Mesenchymal stem cell (in vitro differentiated cells and primary cell): ENCODE data around the gene MARS1.

Experiments used
- DNase-seq: peaks from one replicate; pipeline ENCODE4 v3.0.0-alpha.2; 2013
- H2AFZ ChIP-seq: one replicate; pipeline ENCODE4 v1.6.1; 2013; ENCODE audit warnings: low read depth, mild to moderate bottlenecking, control low read depth, inconsistent platforms, low read length, moderate library complexity
- H2AK5ac ChIP-seq: 2 replicates; pipeline ENCODE4 v1.6.1; 2013; ENCODE audit warnings: low read length, moderate library complexity, mild to moderate bottlenecking, inconsistent platforms; ENCODE audit not compliant: severe bottlenecking
- H2BK120ac ChIP-seq: one replicate; pipeline ENCODE4 v1.6.1; 2013; ENCODE audit warnings: low read depth, mild to moderate bottlenecking, inconsistent platforms, low read length, moderate library complexity
- H2BK12ac ChIP-seq, 2 experiments: one replicate each; pipeline ENCODE4 v1.6.1; 2013; ENCODE audit warnings: inconsistent platforms in 2 of 2, low read length in 2 of 2, mild to moderate bottlenecking in 2 of 2, moderate library complexity in 2 of 2, control low read depth in 1 of 2
- H2BK15ac ChIP-seq: one replicate; pipeline ENCODE4 v1.6.1; 2013; ENCODE audit warnings: mild to moderate bottlenecking, low read depth, inconsistent platforms; ENCODE audit not compliant: poor library complexity, severe bottlenecking
- H2BK5ac ChIP-seq: 2 replicates; pipeline ENCODE4 v1.6.1; 2013; ENCODE audit warnings: low read depth, mild to moderate bottlenecking, low read length, control low read depth, inconsistent platforms; ENCODE audit not compliant: poor library complexity, severe bottlenecking
- H3K14ac ChIP-seq, 2 experiments: one replicate each; pipeline ENCODE4 v1.6.1; 2013; ENCODE audit warnings: inconsistent platforms in 2 of 2, low read length in 2 of 2, control low read depth in 1 of 2, mild to moderate bottlenecking in 1 of 2, moderate library complexity in 1 of 2
- H3K18ac ChIP-seq, 2 experiments: one replicate each; pipeline ENCODE4 v1.6.1; 2013; ENCODE audit warnings: inconsistent platforms in 2 of 2, low read length in 2 of 2, control low read depth in 1 of 2, low read depth in 1 of 2, mild to moderate bottlenecking in 1 of 2
- H3K23ac ChIP-seq, 2 experiments: one replicate each; pipeline ENCODE4 v1.6.1; 2013; ENCODE audit warnings: inconsistent platforms in 2 of 2, low read length in 2 of 2, mild to moderate bottlenecking in 2 of 2, moderate library complexity in 2 of 2, control low read depth in 1 of 2
- H3K27ac ChIP-seq: 2 replicates; pipeline ENCODE4 v1.5.1; 2013; ENCODE audit warnings: mild to moderate bottlenecking, moderate library complexity, low read length, control low read depth, inconsistent platforms; ENCODE audit not compliant: poor library complexity, severe bottlenecking
- H3K27me3 ChIP-seq, 2 experiments: 2 replicates each; pipeline versions ENCODE4 v1.6.1 to v1.7.0; 2013; ENCODE audit warnings: low read length in 2 of 2, mild to moderate bottlenecking in 2 of 2, moderate library complexity in 2 of 2, control low read depth in 1 of 2, inconsistent platforms in 1 of 2; ENCODE audit not compliant: control insufficient read depth in 1 of 2, insufficient read depth in 1 of 2
- H3K36me3 ChIP-seq, 2 experiments: 2 replicates each; pipeline versions ENCODE4 v1.6.1 to v1.7.0; 2013; ENCODE audit warnings: low read length in 2 of 2, control low read depth in 1 of 2, inconsistent platforms in 1 of 2, low read depth in 1 of 2, mild to moderate bottlenecking in 1 of 2; ENCODE audit not compliant: insufficient read depth in 2 of 2, control insufficient read depth in 1 of 2
- H3K4ac ChIP-seq, 2 experiments: one replicate each; pipeline ENCODE4 v1.6.1; 2013; ENCODE audit warnings: inconsistent platforms in 2 of 2, low read length in 2 of 2, mild to moderate bottlenecking in 2 of 2, moderate library complexity in 2 of 2, control low read depth in 1 of 2, low read depth in 1 of 2
- H3K4me1 ChIP-seq: 2 replicates; pipeline ENCODE4 v1.6.1; 2013; ENCODE audit warnings: low read depth, low read length, control low read depth; ENCODE audit not compliant: control insufficient read depth, insufficient read depth
- H3K4me2 ChIP-seq: 2 replicates; pipeline ENCODE4 v1.6.1; 2013; ENCODE audit warnings: low read length, mild to moderate bottlenecking, inconsistent platforms; ENCODE audit not compliant: poor library complexity, severe bottlenecking
- H3K4me3 ChIP-seq, 2 experiments: 2 replicates each; pipeline versions ENCODE4 v1.5.1 to v1.7.0; 2013; ENCODE audit warnings: low read length in 2 of 2, mild to moderate bottlenecking in 2 of 2, control low read depth in 1 of 2, low read depth in 1 of 2; ENCODE audit not compliant: insufficient read depth in 1 of 2
- H3K79me1 ChIP-seq: replicated peaks from 2 replicates; pipeline ENCODE4 v1.6.1; 2013; ENCODE audit warnings: mild to moderate bottlenecking, control low read depth, low read length, inconsistent platforms; ENCODE audit not compliant: poor library complexity, severe bottlenecking
- H3K9ac ChIP-seq: 2 replicates; pipeline ENCODE4 v1.7.0; 2013; ENCODE audit warnings: mild to moderate bottlenecking, low read length, moderate library complexity
- H3K9me3 ChIP-seq: 2 replicates; pipeline ENCODE4 v1.7.0; 2013; ENCODE audit warnings: mild to moderate bottlenecking, low read length; ENCODE audit not compliant: control insufficient read depth
- H4K8ac ChIP-seq: one replicate; pipeline ENCODE4 v1.6.1; 2013; ENCODE audit warnings: inconsistent platforms, mild to moderate bottlenecking, low read length, moderate library complexity
- H4K91ac ChIP-seq: one replicate; pipeline ENCODE4 v1.6.1; 2013; ENCODE audit warnings: mild to moderate bottlenecking, low read length, inconsistent platforms
- WGBS: methylation state at CpG from one replicate; pipeline ENCODE4 v1.1.7; 2013; ENCODE audit warnings: mixed read lengths; 5-methylcytosine and 5-hydroxymethylcytosine counted together

MARS1 gene

GRCh38 chr12:57464569-57464968 lies 23.3 kb upstream of the MARS1 start:
- H2AFZ ChIP-seq: no peak overlapping the region
- H3K4ac ChIP-seq: no peak overlapping the region
- no peak overlapping the region for H3K27ac ChIP-seq
- H3K36me3 ChIP-seq: no peaks in the 10 kb centered on the region
- no peak overlapping the region for H4K91ac ChIP-seq
- 95% methylated on average over 12 of the region's 12 CpGs for WGBS
- peaks cover 38 to 70% of the 10 kb centered on the region in 2 experiments for H3K27me3 ChIP-seq
- no peak overlapping the region for H3K23ac ChIP-seq
- no peak overlapping the region for H2BK5ac ChIP-seq
- no peak for DNase-seq
- H3K18ac ChIP-seq: no peak overlapping the region
- no peak overlapping the region for H3K4me3 ChIP-seq
- H2BK15ac ChIP-seq: no peak overlapping the region
- H3K14ac ChIP-seq: no peak overlapping the region
- no peak overlapping the region for H2AK5ac ChIP-seq
- H3K79me1 ChIP-seq: peaks cover 2% of the 10 kb centered on the region
- H2BK12ac ChIP-seq: no peak overlapping the region
- H4K8ac ChIP-seq: no peak overlapping the region
- no peak overlapping the region for H3K4me2 ChIP-seq
- H3K9me3 ChIP-seq: no peaks in the 10 kb centered on the region
- peaks cover 10% of the 10 kb centered on the region for H3K4me1 ChIP-seq
- H2BK120ac ChIP-seq: no peak overlapping the region
- H3K9ac ChIP-seq: no peak overlapping the region

DNA sequence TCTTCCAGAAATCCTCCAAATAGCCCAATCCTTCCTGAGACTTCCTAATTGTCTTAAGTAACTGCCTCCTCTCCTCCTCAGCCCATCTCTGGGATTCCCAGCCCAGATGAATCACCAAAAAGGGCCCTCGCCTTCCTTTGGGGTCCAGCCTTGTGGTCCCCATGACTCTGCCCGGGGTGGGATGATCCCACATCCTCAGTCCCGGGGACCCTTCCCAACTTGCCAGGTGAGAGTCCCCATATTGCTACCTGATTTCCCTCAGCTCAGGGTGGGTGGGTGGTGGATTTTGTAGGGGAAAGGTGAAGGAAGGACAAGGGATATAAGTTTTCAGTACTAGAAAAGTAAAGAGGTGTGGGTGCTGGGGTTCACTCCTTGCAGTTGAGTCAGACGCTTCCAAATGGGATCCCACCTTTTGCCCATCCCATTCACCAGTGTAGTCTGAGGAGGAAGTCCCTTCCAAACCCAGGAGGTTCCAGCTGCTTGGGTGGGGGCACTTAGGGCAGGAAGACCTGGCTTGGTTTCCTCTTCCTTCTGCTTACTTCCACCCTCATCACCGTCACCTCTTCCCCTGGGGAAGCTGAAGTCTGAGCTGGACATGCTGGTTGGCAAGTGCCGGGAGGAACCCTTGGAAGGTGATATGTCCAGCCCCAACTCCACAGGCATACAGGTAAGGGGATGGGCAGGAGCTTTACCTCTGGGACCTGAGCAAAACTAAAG lies 22.7 kb upstream of the MARS1 start:
- Histone ChIP-seq H2BK120ac (no peak overlapping the region), H3K79me1 (peaks cover 2% of the 10 kb centered on the region), H2AFZ (no peak overlapping the region), H3K4me1 (peaks cover 10% of the 10 kb centered on the region), H3K9ac (no peak overlapping the region), H3K9me3 (no peaks in the 10 kb centered on the region), H2BK12ac (no peak overlapping the region), H3K14ac (no peak overlapping the region), H4K8ac (no peak overlapping the region), H3K23ac (no peak overlapping the region), H3K27me3 (peaks cover 43 to 76% of the 10 kb centered on the region in 2 experiments), H2BK15ac (no peak overlapping the region), H2BK5ac (no peak overlapping the region), H3K18ac (no peak overlapping the region), H3K27ac (no peak overlapping the region), H3K36me3 (no peaks in the 10 kb centered on the region), H3K4me2 (no peak overlapping the region), H3K4ac (no peak overlapping the region), H3K4me3 (no peak overlapping the region), H2AK5ac (no peak overlapping the region), H4K91ac (no peak overlapping the region)
- WGBS: 92% methylated on average over 6 of the region's 6 CpGs
- DNase-seq: no peak

GRCh38 chr12:57465747-57466505 lies 21.9 kb upstream of the MARS1 start:
- Histone ChIP-seq H4K8ac (no peak overlapping the region), H2AFZ (peak overlapping the region; percentile 8), H3K9ac (no peak overlapping the region), H2BK12ac (no peak overlapping the region), H3K23ac (peak overlapping the region in 1 of 2 experiments; percentile 60), H4K91ac (no peak overlapping the region), H3K4me2 (no peak overlapping the region), H2BK15ac (no peak overlapping the region), H3K4me3 (no peak overlapping the region), H3K4ac (no peak overlapping the region), H3K18ac (no peak overlapping the region), H3K79me1 (peaks cover 2% of the 10 kb centered on the region), H3K14ac (no peak overlapping the region), H2BK5ac (no peak overlapping the region), H3K4me1 (peaks cover 3% of the 10 kb centered on the region), H2BK120ac (no peak overlapping the region), H3K27ac (no peak overlapping the region), H3K9me3 (no peaks in the 10 kb centered on the region), H2AK5ac (no peak overlapping the region), H3K27me3 (peaks cover 51 to 76% of the 10 kb centered on the region in 2 experiments), H3K36me3 (no peaks in the 10 kb centered on the region)
- WGBS: 90% methylated on average over 13 of the region's 14 CpGs
- DNase-seq: no peak

- no peak overlapping the region for H3K18ac ChIP-seq
- no peak overlapping the region for H3K27ac ChIP-seq
- H2BK120ac ChIP-seq: no peak overlapping the region
- no peak overlapping the region for H3K23ac ChIP-seq
- no peak overlapping the region for H3K14ac ChIP-seq
- H2AFZ ChIP-seq: no peak overlapping the region
- no peaks in the 10 kb centered on the region for H3K36me3 ChIP-seq
- H2BK15ac ChIP-seq: no peak overlapping the region
- peaks cover 64 to 85% of the 10 kb centered on the region in 2 experiments for H3K27me3 ChIP-seq
- H3K4me1 ChIP-seq: no peaks in the 10 kb centered on the region
- H4K91ac ChIP-seq: no peak overlapping the region
- no peaks in the 10 kb centered on the region for H3K79me1 ChIP-seq
- no peaks in the 10 kb centered on the region for H3K9me3 ChIP-seq
- no peak overlapping the region for H2AK5ac ChIP-seq
- no peak overlapping the region for H2BK12ac ChIP-seq
- H2BK5ac ChIP-seq: no peak overlapping the region
- H4K8ac ChIP-seq: no peak overlapping the region
- WGBS: 86% methylated on average over 12 of the region's 12 CpGs
- no peak for DNase-seq
- no peak overlapping the region for H3K4ac ChIP-seq
- H3K4me2 ChIP-seq: no peak overlapping the region
- no peak overlapping the region for H3K9ac ChIP-seq
- no peak overlapping the region for H3K4me3 ChIP-seq
Observed at GRCh38 chr12:57467212-57467874, 20.5 kb upstream of the MARS1 start.
